OCI-LY7 (cell line): ENCODE results near the gene SOWAHA.

Experiments used
- CTCF ChIP-seq: fragments of 200-600 bp; sonication (generic); conservative IDR thresholded peaks from 2 replicates; pipeline ENCODE4 v1.5.1; 2014; ENCODE audit warnings: mild to moderate bottlenecking, antibody characterized with exemption, low read length, moderate library complexity, mixed read lengths
- EZH2phosphoT487 ChIP-seq: fragments of 200-600 bp; sonication (generic); IDR thresholded peaks from 2 replicates; pipeline ENCODE4 v1.6.1; 2018; ENCODE audit warnings: low read depth, borderline replicate concordance, mild to moderate bottlenecking, mixed run types, antibody characterized with exemption, low read length, moderate library complexity, mixed read lengths

DNA sequence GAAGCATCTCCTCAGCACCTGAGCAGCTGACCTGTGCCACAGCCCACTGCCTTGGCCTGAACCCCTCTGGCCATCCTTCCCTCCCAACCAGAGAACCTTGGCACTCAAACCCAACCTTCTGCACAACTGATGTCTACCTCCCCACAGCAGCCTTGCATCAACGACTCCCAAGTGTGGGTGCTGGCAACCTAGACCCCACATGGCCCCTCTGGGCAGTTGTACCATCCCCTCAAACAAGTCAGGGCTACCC lies 46.4 kb upstream of the SOWAHA start:
- TF ChIP-seq CTCF (no peak), EZH2phosphoT487 (no peak)
